Thoracic aorta (tissue), 2 donors: ENCODE results near the gene IL17RA. TPM values are rescaled to one million over a fixed set of nuclear protein-coding genes. Genes with fewer than 3 reads are reported as not detected.

Experiments used
- ATAC-seq: fragments of 150-250 bp; one replicate; pipeline ENCODE4 v1.8.0; 2017; ENCODE audit warnings: low read depth; ENCODE audit not compliant: insufficient number of reproducible peaks, low FRiP score
- DNase-seq: peaks from one replicate; pipeline ENCODE4 v3.0.0-alpha.2; 2020; ENCODE audit warnings: low spot score
- H3K27ac ChIP-seq, 2 donors: fragments of 200-600 bp; sonication (generic); 1 replicate in 1 of 2; 2 replicates in 1 of 2; pipeline ENCODE4 v1.5.1; 2016; ENCODE audit warnings: mild to moderate bottlenecking in 2 of 2, moderate library complexity in 2 of 2
- H3K27me3 ChIP-seq: fragments of 200-600 bp; sonication (generic); replicated peaks from 2 replicates; pipeline ENCODE4 v1.6.0; 2016; ENCODE audit warnings: mild to moderate bottlenecking; ENCODE audit not compliant: insufficient read depth
- H3K36me3 ChIP-seq: fragments of 200-600 bp; sonication (generic); one replicate; pipeline ENCODE4 v1.5.1; 2016
- H3K4me1 ChIP-seq, 2 donors: fragments of 200-600 bp; sonication (generic); 1 replicate in 1 of 2; 2 replicates in 1 of 2; pipeline versions ENCODE4 v1.5.1 to v1.6.0; 2016; ENCODE audit warnings: low read depth in 2 of 2, mild to moderate bottlenecking in 1 of 2; ENCODE audit not compliant: control insufficient read depth in 1 of 2
- H3K4me3 ChIP-seq: fragments of 200-600 bp; sonication (generic); 2 replicates; pipeline ENCODE4 v1.5.1; 2016; ENCODE audit warnings: mild to moderate bottlenecking
- H3K9me3 ChIP-seq: fragments of 200-600 bp; sonication (generic); 2 replicates; pipeline ENCODE4 v1.5.1; 2016
- total RNA-seq, 2 donors: library from RNA; depleted of rRNA; stranded (reverse); fragments of >200 nt; gene quantifications; one replicate each; pipeline versions ENCODE4 v1.1.0 to v1.2.3, GENCODE V29; 2016
- TF ChIP-seq, protein P1 (sequence below): fragments of 200-600 bp; sonication (generic); IDR thresholded peaks from one replicate; pipeline ENCODE4 v1.5.1; 2019; ENCODE audit warnings: antibody characterized with exemption

Gene IL17RA
- total RNA-seq, 2 donors from 2014 or later: 28.4 to 34.1 TPM

GRCh38 chr22:17135153-17135760, 50.5 kb downstream of the IL17RA start:
- Histone ChIP-seq H3K9me3 (no peaks in the 10 kb centered on the region), H3K4me3 (no peak overlapping the region), H3K27ac (no peak overlapping the region), H3K27me3 (no peaks in the 10 kb centered on the region), H3K36me3 (peaks cover 21% of the 10 kb centered on the region), H3K4me1 (no peaks in the 10 kb centered on the region)
- no peak for DNase-seq
- no peak for ATAC-seq
- TF ChIP-seq, protein P1, sequence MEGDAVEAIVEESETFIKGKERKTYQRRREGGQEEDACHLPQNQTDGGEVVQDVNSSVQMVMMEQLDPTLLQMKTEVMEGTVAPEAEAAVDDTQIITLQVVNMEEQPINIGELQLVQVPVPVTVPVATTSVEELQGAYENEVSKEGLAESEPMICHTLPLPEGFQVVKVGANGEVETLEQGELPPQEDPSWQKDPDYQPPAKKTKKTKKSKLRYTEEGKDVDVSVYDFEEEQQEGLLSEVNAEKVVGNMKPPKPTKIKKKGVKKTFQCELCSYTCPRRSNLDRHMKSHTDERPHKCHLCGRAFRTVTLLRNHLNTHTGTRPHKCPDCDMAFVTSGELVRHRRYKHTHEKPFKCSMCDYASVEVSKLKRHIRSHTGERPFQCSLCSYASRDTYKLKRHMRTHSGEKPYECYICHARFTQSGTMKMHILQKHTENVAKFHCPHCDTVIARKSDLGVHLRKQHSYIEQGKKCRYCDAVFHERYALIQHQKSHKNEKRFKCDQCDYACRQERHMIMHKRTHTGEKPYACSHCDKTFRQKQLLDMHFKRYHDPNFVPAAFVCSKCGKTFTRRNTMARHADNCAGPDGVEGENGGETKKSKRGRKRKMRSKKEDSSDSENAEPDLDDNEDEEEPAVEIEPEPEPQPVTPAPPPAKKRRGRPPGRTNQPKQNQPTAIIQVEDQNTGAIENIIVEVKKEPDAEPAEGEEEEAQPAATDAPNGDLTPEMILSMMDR: no peak

DNA sequence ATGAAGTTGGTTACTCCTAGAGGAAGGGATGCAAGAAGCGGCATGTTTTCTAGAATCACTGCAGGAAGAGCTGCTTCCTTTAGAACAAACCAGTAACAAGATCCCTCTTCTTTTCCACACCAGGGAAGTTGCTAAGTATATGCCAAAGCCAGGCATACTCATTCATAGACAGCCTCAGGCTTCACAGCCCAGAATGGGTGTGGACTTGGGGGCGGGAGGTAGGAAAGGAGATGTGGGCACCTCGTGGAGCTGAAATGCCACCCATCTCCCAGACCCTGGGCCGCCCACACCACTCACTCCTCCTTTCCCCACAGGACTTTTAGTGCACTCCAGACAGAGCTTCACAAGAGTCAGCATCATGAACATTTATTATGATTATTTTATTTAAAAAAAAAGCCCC, 52.4 kb downstream of the IL17RA start:
- H3K9me3 ChIP-seq: no peaks in the 10 kb centered on the region
- no peak for DNase-seq

GRCh38 chr22:17137861-17138425, 53.1 kb downstream of the IL17RA start:
- DNase-seq (no peak), ATAC-seq (no peak)
- TF ChIP-seq, protein P1: no peak
- Histone ChIP-seq H3K27ac (no peak overlapping the region), H3K4me1 (no peaks in the 10 kb centered on the region), H3K4me3 (no peak overlapping the region), H3K9me3 (no peaks in the 10 kb centered on the region), H3K27me3 (no peaks in the 10 kb centered on the region), H3K36me3 (peaks cover 35% of the 10 kb centered on the region)

More for the DNA sequence above, 52.4 kb downstream of the IL17RA start:
- Histone ChIP-seq H3K36me3 (peaks cover 32% of the 10 kb centered on the region), H3K4me3 (no peak overlapping the region), H3K27ac (no peak overlapping the region), H3K27me3 (no peaks in the 10 kb centered on the region), H3K4me1 (no peaks in the 10 kb centered on the region)
- ATAC-seq: no peak
- TF ChIP-seq, protein P1: no peak

- no peak for ATAC-seq
- Histone ChIP-seq H3K27me3 (no peaks in the 10 kb centered on the region), H3K36me3 (peaks cover 36% of the 10 kb centered on the region), H3K4me1 (no peaks in the 10 kb centered on the region), H3K4me3 (no peak overlapping the region), H3K9me3 (no peaks in the 10 kb centered on the region), H3K27ac (no peak overlapping the region)
- TF ChIP-seq, protein P1: no peak
- no peak for DNase-seq
Observed at GRCh38 chr22:17138513-17138912, 53.7 kb downstream of the IL17RA start.

DNA sequence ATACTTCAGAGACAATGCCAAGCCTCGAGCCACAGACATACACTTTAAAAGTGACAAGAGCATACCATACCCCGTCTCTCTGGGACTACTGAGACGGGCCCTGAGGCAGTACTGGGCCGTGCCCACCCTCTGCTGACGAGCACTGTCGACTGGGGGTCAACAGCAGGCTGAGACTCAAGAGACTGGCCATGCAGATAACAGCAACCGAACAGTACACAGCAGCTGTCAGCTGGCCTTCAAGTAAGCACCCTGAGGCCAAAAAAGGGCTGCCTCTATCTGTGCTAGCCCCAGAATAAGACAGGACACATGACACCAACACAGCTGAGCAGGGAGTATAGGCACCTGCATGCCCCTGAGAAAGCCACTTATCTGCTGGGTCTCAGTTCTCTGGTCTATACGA, 55.2 kb downstream of the IL17RA start:
- ATAC-seq: no peak
- TF ChIP-seq, protein P1: no peak

More for the DNA sequence above, 55.2 kb downstream of the IL17RA start:
- DNase-seq: no peak
- Histone ChIP-seq H3K4me3 (no peak overlapping the region), H3K27me3 (no peaks in the 10 kb centered on the region), H3K9me3 (no peaks in the 10 kb centered on the region), H3K4me1 (no peaks in the 10 kb centered on the region), H3K36me3 (peaks cover 47% of the 10 kb centered on the region), H3K27ac (no peak overlapping the region)
